GM12801 (cell line): ENCODE measurements around the gene SAMD10.

ENCODE experiments used
- CTCF ChIP-seq: IDR thresholded peaks from one replicate; pipeline ENCODE4 v1.5.1; 2011; ENCODE audit warnings: control low read depth; ENCODE audit not compliant: insufficient read length; ENCODE audit errors: extremely low read depth

SAMD10 gene

GRCh38 chr20:63931735-63932134, 47.7 kb downstream of the SAMD10 start:
- no peak for TF ChIP-seq CTCF

- no peak for TF ChIP-seq CTCF
Measured at GRCh38 chr20:63930971-63931553, 48.4 kb downstream of the SAMD10 start.

GRCh38 chr20:63929071-63929470, 50.4 kb downstream of the SAMD10 start:
- no peak for TF ChIP-seq CTCF

- TF ChIP-seq CTCF: no peak
Measured at GRCh38 chr20:63926298-63926697, 53.1 kb downstream of the SAMD10 start.

- TF ChIP-seq CTCF: no peak
Measured at GRCh38 chr20:63924241-63924640, 55.2 kb downstream of the SAMD10 start.
